GM18873 (cell line): ENCODE measurements around the gene GBF1.
"Not testable (repeated sequence)": the region's sequence is repeated elsewhere in the genome, so short reads cannot be mapped to it uniquely, and the experiment has no call there.

Source experiments
- ATAC-seq: cut with Tn5 transposase; IDR thresholded peaks from one replicate; pipeline ENCODE4 v1.9.1; 2021; ENCODE audit warnings: mild to moderate bottlenecking, moderate library complexity, moderate number of reproducible peaks; ENCODE audit not compliant: unreplicated experiment, low FRiP score

The GBF1 gene

DNA sequence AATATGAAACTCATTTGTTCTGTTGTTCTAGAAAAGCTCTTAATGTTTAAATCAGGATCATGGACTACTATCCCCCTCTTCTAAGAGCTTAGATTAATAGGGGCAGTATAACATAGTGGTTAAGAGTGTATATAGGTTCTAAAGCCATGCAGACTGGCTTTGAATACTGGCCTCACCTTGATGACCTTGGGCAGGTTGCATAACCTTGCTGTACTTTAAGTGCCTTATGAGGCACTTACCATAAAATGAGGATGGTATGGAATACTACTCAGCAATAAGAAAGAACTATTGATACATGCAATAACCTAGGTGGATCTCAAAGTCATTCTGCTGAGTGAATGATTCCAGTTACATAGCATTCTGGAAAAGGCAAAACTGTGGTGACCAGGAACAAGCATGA is 53.6 kb downstream of the GBF1 start:
- ATAC-seq = no peak

DNA sequence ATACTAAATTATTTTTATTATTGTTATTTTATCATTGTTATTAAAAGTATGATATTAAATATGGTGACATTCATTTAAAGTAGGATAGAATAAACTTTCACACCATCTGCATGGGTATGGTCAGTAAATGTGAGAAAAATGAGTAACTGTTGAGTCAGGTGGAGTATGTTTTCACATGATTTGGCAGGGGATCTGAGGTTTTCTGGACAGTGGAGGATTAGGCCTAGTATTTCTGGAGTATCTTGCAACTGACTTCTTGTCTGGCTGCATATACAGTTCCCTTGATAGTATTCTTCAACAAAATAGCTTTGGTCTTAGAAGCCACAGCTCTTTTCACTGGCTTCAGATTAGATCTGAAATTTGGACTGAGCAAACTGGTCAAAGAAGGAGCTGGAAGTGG is 54.5 kb downstream of the GBF1 start:
- no peak for ATAC-seq

DNA sequence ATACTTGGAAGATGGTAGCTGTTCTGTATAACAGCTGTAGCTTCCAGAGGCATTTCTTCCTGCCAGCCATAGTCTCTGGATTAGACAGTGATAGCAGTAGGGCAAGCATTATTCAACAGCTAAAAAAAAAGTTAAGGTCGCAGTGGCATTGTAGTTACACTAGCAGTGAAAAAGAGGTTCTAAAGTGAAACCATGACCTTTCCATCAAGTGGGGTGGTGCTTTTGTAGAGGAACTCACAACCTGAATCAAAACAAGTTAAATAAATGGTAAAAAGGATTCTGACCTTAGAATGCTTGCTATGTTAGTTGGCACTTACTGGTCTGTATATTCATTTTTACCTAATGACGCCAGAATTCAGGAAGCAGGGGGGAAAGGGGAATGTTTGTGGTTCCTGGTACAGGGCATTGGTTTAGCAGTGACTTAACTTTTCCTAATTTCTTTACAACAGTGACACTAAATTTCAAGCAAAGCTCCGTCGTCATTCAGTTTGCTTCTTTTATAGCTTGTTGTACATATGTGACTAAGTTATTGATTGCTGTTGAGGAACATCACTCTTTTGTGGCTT is 55.0 kb downstream of the GBF1 start:
- ATAC-seq = no peak

DNA sequence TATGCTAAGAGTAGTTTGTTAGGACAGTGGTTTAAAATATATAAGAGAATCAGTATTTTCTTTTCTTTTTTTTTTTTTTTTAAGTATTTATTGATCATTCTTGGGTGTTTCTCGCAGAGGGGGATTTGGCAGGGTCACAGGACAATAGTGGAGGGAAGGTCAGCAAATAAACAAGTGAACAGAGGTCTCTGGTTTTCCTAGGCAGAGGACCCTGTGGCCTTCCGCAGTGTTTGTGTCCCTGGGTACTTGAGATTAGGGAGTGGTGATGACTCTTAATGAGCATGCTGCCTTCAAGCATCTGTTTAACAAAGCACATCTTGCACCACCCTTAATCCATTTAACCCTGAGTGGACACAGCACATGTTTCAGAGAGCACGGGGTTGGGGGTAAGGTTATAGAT is 55.6 kb downstream of the GBF1 start:
- ATAC-seq = not testable (repeated sequence)

DNA sequence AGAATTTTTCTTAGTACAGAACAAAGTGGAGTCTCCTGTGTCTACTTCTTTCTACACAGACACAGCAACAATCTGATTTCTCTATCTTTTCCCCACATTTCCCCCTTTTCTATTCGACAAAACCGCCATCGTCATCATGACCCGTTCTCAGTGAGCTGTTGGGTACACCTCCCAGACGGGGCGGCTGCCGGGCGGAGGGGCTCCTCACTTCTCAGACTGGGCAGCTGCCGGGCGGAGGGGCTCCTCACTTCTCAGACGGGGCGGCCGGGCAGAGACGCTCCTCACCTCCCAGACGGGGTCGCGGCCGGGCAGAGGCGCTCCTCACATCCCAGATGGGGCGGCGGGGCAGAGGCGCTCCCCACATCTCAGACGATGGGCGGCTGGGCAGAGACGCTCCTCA is 56.0 kb downstream of the GBF1 start:
- ATAC-seq = not testable (repeated sequence)

DNA sequence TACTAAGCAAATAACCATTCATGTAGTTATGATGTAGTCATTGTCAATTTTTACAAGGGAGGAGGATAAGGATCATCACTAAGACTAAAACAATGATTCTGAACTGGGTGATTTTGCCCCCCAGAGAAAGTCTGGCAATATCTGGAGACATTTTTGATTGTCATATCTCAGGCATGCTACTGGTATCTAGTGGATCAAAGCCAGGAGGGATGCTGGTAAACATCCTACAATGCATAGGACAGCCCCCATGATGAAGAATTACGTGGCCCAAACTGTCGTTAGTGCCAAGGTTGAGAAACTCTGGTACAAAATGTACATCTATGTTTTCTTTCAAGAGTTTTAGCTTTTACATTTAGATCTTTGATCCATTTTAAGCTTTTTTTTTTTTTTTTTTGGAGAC is 57.3 kb downstream of the GBF1 start:
- no peak for ATAC-seq

DNA sequence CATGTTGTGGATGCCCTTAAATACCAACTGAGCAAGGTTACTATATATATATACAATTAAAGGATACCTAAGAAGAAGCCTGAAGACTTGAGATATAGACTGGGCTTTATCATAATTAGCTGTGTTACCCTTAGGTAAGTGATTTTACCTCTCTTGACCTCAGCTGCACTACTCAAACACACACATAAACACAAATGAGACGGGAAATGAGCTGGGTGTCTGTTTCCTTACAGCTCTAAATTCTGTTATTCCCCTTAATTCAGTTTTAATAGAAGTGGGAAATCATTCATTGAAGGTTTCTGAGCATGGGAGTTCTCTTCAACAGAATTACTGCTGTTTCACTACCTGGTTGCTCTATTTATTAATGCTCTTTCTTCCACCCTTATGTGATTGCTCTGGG is 60.7 kb downstream of the GBF1 start:
- ATAC-seq = no peak

DNA sequence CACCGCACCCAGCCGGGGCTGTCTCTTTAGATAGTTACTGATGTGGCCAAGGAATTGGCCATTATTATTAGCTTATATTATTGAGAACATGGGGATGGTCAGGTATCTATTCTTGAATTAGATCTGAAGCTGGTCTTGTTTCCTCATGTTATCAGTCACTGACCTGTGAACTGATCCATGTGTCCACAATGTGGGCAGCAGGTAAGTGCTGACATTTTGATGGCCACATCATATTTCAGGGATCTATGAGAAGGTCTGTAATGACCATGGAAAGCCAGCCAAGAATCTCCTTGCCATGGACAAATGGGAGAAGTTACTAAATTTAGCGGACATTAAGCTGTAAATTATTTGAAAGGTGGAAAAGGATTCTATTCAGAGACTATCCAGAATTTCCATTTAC is 61.4 kb downstream of the GBF1 start:
- ATAC-seq = no peak

DNA sequence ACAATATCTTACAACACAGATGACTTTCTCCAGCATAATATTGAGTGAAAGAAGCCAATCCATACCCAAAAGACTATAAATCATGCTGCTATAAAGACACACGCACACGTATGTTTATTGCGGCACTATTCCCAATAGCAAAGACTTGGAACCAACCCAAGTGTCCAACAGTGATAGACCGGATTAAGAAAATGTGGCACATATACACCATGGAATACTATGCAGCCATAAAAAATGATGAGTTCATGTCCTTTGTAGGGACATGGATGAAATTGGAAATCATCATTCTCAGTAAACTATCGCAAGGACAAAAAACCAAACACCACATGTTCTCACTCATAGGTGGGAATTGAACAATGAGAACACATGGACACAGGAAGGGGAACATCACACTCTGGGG is 63.0 kb downstream of the GBF1 start:
- ATAC-seq = not testable (repeated sequence)

DNA sequence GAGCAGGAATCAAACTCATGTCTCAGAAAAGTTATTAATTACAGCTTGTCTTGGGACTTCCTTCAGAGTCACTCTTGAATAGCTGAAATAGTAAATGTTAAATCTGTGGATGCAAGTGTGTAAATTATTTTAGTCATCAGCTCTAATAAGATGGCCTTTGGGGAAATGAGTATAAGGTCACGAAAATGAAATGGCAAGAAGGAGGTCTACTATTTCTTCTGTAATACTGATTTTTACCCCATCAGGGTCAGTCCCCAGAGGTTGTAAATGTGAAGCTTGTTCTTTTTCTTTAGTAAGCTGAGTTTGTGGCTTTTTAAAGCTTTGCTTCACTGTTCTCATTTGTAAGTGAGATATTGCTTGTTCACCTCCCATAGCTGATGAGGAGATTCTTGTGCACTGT is 63.9 kb downstream of the GBF1 start:
- no peak for ATAC-seq

DNA sequence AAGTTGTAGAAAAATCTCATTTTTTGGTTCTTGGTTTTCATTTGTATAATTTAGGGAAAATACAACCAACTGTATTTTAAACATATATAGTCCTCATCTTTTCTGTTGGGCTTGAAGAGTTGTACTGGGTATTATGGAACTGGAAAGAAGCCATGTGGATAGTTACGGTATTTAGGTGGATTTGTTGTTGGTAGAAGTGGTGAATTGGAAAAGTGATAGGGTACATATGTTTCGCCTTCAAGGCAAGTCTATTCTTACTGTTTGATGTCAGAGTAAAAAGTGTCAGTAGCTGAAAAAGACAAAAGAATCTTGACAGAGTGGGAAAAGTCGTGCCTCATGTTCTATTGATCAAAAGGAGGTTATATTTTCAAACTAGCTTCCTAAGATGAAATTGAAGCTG is 64.6 kb downstream of the GBF1 start:
- no peak for ATAC-seq

DNA sequence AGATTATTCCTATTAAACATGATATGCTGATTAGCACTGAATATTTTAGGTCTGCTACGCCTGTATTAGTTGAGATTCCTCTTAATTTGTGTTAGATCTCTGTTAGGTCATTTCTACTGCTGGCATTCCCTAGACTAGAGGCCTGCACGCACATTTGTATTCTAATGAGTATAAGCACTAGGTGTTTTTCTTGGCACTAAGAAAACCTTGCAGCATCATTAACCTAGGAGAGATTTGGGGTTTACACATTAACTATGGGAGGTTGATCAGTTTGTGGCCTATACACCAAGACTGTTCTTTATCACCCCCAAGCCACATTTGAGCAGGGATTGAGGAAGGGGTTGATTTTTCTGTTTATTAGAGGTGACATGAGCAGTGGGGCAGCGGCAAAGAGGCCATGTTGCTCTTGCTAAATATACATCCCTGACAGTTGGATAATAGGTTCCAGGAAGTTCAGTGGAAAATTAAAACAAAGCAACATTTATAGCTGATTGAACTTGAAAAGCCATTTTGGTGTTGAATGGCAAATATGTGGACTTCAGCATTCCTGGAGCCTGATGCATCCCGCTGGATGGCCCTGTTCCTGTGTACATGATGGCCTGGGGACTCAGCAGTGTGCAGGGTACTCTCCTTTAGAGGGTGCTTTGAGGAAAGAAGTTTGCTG is 65.2 kb downstream of the GBF1 start:
- ATAC-seq = no peak

DNA sequence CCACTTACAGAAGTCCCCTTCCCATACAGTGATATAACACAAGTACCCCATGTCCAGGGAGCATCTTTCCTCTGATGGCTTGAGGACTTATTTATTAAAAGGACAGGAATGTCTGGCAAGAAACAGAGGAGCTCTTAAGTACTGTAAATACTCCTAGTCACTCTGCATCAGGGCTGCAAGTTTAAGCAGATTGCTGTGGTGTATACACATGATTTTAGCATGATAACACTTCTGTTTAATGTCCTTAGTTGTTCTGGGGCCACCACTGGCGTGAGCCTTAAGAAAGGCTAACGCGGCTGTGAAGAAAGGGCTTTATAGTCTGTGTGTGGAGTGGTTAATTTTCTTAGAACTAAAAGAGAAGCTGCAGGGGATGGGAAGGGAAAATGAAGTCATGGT is 65.7 kb downstream of the GBF1 start:
- no peak for ATAC-seq

DNA sequence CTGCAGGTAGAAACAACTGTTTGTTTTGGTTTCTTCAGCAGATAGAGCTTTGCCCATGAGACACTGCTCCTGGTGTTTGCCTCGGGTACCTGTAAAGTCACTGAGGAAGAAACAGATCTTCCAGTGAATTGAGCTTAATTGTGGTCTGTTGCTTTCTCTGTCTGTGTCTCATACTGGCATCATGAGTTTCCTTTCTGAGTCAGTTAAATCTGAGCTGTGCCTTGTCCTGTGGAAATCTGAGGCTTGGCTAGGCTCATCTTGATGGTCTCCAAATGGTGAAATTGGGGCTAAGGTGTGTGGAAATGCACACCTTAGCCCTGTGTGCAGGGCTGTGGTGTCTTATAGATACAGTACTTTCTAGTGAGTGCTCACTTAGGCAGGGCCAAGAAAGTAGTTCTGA is 67.4 kb downstream of the GBF1 start:
- ATAC-seq = no peak

DNA sequence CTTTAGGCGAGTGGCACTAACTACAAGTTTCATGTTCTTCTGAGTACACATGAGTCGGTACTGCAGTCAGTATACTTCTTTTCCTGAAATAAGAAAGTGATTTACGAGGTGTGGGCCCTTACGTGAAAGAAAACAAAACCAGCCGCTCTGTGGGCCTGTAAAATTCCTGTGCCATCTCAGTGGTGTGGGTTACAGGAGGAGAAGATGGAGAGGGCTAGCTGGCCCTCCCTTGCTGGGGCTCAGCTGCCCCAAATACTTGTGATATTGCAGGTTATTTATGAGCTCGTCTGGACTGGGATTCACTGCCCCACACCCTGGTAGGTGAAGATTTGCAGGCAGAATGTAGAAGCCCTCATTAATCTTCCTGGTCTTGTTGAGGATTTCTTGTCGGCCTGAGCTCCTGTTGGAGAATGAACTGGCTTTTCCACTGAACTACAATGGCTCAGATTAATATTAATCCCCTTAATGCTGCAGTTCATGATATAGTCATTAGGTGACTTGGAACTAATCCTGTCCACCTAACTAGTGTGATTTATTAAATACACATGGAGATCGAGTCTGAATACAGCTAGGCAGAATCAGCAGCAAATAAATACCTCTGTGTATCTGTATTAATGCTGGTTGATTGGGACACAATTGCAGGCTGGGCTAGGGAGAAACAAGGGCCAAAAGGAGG is 68.0 kb downstream of the GBF1 start:
- ATAC-seq = no peak

DNA sequence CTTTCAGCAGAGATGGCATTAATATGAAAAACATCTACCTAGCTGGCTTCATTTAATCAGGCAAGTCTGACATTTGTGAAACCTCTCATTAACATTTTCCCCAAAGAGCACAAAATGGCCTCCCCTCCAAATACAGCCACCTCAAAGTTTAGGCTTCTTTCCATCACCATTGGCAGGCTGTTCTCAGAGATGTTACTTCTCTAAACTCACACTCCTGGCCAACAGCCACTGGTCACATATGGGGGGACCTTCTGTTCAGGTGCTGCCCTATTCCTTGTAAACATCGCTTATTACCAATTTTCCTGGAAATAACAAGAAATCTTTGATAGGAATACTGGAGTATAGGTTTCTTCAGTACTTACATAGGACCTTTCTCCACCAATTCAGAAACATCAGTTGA is 69.5 kb downstream of the GBF1 start:
- ATAC-seq = no peak

DNA sequence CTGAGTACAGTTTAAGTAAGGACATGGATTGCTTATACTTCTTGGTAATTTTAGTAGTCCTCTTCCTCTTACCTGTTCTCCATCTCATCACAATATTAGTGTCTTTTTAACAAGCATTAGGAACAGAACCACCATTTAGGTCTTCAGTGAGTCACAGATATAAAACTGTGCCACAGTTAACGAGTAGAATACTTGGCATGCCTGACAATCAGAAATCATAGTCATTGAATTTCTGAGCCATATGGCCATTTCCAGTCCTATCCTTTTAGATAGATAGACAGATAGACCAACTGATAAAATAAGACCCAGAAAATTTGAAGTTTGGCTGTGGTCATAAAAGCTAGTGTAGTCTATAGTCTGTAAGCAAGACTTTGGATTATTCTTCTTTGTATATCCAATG is 71.1 kb downstream of the GBF1 start:
- ATAC-seq = no peak

DNA sequence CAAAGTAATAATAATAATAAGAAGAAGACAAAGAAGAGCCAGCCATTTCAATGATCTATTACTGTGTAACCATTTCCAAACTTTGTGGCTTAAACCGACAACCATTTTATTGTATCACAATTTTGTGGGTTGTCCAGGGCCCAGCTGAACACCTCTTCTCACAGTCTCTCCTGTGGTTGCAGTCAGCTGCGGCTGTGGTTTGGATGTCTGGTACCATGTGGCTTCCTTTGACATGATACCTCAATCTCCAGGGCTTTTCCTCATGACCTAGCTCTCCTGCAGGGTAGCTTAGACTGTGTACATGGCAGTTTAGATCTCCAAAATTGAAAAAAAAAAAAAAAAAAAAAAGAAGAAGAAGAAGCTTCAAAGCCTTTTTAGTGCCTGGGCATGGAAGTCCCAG is 77.6 kb downstream of the GBF1 start:
- no peak for ATAC-seq

DNA sequence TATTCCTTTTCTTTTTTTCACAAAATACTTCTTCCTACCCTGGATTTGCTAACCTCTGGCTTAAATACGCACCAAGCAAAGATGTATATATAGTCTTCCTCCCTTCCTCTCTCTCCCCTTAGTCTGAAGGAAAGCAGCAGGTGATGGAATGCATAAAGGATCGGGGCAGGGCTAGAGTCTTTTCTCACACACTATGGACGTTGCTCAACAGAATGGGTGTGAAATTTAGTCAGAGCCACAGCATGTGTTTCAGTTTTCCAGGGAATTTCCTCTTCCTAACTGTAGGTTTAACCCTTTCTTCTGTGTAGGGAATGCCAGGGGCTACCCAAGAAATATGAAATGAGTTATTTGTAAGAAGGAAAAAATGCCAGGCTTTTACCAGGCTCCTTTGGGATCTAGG is 78.7 kb downstream of the GBF1 start:
- no peak for ATAC-seq

DNA sequence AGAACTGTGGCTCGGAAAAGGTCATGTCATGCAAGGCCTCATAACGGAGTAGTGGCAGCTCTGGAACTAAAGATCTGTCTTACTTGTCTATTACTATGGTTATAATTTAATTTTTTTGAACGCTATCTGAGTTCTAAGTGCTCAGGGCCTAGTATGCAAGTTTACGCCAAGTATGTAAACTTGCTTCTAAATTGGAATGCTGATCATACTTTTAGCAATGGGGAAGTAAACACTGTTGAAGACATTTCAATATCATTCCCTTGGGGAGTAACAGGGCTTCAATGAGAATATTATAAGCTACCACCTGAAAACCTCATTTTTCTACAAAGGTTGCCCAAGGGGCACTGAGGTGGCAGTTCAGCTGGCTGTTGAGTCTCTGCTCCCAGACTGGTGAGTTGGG is 80.7 kb downstream of the GBF1 start:
- ATAC-seq = no peak

DNA sequence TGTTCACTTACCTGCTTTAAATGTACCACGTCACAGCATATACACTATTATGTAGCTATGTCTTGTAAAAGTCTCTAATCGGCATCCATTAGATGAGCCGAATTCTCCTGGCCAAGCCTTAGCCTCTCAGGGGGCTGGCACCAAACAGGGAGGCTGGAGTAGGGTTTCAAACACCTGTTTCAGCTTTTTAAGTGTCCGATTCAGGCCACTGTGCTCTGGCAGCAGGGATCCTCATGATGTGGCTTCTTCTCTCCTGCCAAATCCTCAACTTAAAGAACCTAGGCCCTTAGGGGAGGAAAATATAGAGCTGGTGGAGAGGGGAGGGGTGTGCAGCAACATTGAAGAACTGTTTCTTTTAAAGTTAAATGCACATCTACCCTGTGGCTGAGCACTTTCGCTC is 81.7 kb downstream of the GBF1 start:
- no peak for ATAC-seq

DNA sequence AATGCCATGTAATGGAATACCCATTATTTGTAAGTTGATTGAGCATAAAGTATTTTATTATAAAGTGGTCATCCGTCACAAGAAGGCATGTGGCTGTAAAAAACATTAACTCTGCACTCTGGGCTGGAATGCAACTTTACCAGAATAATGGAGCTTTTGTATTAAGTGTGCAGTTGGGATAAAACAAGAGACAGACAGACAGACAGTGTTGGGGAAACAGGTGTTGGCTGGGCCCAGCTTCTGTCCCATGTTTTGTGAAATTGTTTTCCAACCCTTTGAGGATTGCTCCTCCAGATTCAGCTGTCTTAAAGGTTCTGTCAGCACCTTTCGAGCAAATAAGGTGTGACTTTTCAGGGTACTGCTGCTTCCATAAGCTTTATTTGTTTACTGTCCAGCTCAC is 82.3 kb downstream of the GBF1 start:
- ATAC-seq = no peak
